ENCODE measurements around the gene FNDC3A. TPM values are rescaled to one million over a fixed set of nuclear protein-coding genes. Genes with fewer than 3 reads are reported as not detected.

Gene FNDC3A
- total and polyA plus RNA-seq, 9 of the 15 experiments (the other 6 are each of a cell fraction or from before 2014, with no cell fraction given): 4.1 to 22.0 (median 13.5) TPM

DNA sequence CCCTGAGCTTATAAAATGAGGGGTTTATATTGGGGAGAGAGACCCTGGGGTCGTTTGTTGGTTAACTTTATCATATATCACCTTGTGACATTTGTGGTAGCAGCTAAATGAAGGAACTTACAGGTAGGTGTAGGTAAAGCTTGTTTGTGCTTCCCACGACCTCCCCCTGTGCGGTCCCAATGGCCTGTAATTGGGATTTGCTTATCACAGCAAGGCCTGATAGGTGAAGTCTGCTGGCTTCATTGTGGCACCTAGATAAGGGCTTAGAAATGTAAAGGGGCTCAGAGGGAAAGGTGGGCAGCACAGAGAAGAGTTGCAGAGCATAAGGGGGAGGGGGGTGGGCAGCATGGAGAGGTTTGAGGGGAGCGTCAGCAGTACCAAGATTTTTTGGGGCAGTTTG, 208.9 kb downstream of the FNDC3A start (continued):
- TF ChIP-seq, protein P1, sequence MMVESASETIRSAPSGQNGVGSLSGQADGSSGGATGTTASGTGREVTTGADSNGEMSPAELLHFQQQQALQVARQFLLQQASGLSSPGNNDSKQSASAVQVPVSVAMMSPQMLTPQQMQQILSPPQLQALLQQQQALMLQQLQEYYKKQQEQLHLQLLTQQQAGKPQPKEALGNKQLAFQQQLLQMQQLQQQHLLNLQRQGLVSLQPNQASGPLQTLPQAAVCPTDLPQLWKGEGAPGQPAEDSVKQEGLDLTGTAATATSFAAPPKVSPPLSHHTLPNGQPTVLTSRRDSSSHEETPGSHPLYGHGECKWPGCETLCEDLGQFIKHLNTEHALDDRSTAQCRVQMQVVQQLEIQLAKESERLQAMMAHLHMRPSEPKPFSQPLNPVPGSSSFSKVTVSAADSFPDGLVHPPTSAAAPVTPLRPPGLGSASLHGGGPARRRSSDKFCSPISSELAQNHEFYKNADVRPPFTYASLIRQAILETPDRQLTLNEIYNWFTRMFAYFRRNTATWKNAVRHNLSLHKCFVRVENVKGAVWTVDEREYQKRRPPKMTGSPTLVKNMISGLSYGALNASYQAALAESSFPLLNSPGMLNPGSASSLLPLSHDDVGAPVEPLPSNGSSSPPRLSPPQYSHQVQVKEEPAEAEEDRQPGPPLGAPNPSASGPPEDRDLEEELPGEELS (CRISPR knock-in tag; IDR thresholded peaks at IDR 0.05; ENCODE audit: borderline replicate concordance): no peak
- TF ChIP-seq YBX1 (IDR thresholded peaks at IDR 0.05) (no peak), ZNF165 (CRISPR knock-in tag; IDR thresholded peaks at IDR 0.05; ENCODE audit: borderline replicate concordance) (no peak), EP400 (IDR thresholded peaks at IDR 0.05) (no peak)

DNA sequence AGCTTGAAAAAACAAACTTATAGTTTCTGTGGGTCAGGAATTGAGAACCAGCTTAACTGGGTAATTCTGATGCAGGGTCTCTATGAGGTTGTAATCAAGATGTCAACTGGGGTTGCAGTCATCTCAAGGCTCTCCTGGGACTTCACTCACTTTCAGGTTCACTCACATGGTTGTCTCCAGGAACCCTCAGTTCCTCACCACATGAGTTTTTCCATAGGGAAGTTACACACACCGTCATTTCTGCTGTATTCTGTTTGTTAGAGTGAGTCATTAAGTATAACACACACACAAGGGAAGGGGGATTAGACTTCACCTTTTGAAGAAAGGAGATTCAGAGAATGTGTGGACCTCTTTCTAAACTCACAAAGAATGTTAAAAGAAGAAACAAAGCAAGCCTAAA, 209.6 kb downstream of the FNDC3A start:
- Histone ChIP-seq H3K4me1 (replicated peaks in 1 of 2; ENCODE audit: control insufficient read depth in 2 of 2, insufficient read depth in 2 of 2, low read length in 2 of 2) (no peaks in the 10 kb centered on the region), H4K20me1 (replicated peaks; ENCODE audit: control insufficient read depth, insufficient read depth, low read length) (no peaks in the 10 kb centered on the region), H2AFZ (ENCODE audit: low read depth, low read length) (no peak overlapping the region), H3K27me3 (ENCODE audit: control insufficient read depth in 2 of 2, insufficient read depth in 2 of 2, low read length in 2 of 2) (no peaks in the 10 kb centered on the region), H3K36me3 (ENCODE audit: control insufficient read depth, insufficient read depth, low read length) (peaks cover 31% of the 10 kb centered on the region; the same call in 1 of the 3 replicates), H3K4me3 (no peak overlapping the region), H3K9me3 (replicated peaks; ENCODE audit: control insufficient read depth, insufficient read depth, low read depth, low read length) (no peaks in the 10 kb centered on the region), H3K4me2 (ENCODE audit: insufficient read depth, low read length) (no peak overlapping the region), H3K9ac (ENCODE audit: insufficient read depth in 1 of 2, low read depth in 2 of 2, low read length in 2 of 2) (no peak overlapping the region), H3K9me1 (ENCODE audit: control insufficient read depth, insufficient read depth, low read length) (no peaks in the 10 kb centered on the region), H3K79me2 (ENCODE audit: control insufficient read depth, insufficient read depth, low read length) (no peaks in the 10 kb centered on the region), H3K27ac (ENCODE audit: extremely low read depth, low read depth, low read length) (no peak overlapping the region)
- CTCF ChIA-PET (ENCODE audit: low intra/inter-chr PET ratio): no interaction called here
- no peak for DNase-seq (ENCODE audit: extremely low read depth in 1 of 4, low spot score in 3 of 4)
- no TSS peak for BruUV-seq (replicated peaks)
- intact Hi-C loops (cut with micrococcal nuclease): no loop called here
- FAIRE-seq: no peak
- in situ Hi-C loops (cut with MboI): no loop called here
- POLR2A ChIA-PET: no interaction called here
- no peak for ATAC-seq
- 8% methylated on average over 1 of the region's 1 CpG for WGBS (ENCODE audit: insufficient coverage, low coverage, missing lambda C conversion rate)
- TF ChIP-seq ZNF707 (CRISPR knock-in tag; conservative IDR thresholded peaks at IDR 0.05) (no peak), PPARD (CRISPR knock-in tag; IDR thresholded peaks at IDR 0.05) (no peak), U2AF1 (optimal IDR thresholded peaks at IDR 0.05; ENCODE audit: low read depth, low read length) (no peak), BDP1 (IDR thresholded peaks at IDR 0.05; ENCODE audit: insufficient read depth, insufficient read length) (no peak), POLR3A (IDR thresholded peaks at IDR 0.05; ENCODE audit: borderline replicate concordance, extremely low read depth, insufficient read depth, insufficient read length) (no peak), PURB (CRISPR knock-in tag; IDR thresholded peaks at IDR 0.05; ENCODE audit: low read depth) (no peak), MYNN (IDR thresholded peaks at IDR 0.05) (no peak), MYNN (CRISPR knock-in tag; IDR thresholded peaks at IDR 0.05) (no peak), DNMT1 (IDR thresholded peaks at IDR 0.05) (no peak)
- TF ChIP-seq, protein P2, sequence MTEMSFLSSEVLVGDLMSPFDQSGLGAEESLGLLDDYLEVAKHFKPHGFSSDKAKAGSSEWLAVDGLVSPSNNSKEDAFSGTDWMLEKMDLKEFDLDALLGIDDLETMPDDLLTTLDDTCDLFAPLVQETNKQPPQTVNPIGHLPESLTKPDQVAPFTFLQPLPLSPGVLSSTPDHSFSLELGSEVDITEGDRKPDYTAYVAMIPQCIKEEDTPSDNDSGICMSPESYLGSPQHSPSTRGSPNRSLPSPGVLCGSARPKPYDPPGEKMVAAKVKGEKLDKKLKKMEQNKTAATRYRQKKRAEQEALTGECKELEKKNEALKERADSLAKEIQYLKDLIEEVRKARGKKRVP (CRISPR knock-in tag; IDR thresholded peaks at IDR 0.05): no peak
- TF ChIP-seq, protein P3, sequence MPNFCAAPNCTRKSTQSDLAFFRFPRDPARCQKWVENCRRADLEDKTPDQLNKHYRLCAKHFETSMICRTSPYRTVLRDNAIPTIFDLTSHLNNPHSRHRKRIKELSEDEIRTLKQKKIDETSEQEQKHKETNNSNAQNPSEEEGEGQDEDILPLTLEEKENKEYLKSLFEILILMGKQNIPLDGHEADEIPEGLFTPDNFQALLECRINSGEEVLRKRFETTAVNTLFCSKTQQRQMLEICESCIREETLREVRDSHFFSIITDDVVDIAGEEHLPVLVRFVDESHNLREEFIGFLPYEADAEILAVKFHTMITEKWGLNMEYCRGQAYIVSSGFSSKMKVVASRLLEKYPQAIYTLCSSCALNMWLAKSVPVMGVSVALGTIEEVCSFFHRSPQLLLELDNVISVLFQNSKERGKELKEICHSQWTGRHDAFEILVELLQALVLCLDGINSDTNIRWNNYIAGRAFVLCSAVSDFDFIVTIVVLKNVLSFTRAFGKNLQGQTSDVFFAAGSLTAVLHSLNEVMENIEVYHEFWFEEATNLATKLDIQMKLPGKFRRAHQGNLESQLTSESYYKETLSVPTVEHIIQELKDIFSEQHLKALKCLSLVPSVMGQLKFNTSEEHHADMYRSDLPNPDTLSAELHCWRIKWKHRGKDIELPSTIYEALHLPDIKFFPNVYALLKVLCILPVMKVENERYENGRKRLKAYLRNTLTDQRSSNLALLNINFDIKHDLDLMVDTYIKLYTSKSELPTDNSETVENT (CRISPR knock-in tag; IDR thresholded peaks at IDR 0.05): no peak
- TF ChIP-seq, protein P4, sequence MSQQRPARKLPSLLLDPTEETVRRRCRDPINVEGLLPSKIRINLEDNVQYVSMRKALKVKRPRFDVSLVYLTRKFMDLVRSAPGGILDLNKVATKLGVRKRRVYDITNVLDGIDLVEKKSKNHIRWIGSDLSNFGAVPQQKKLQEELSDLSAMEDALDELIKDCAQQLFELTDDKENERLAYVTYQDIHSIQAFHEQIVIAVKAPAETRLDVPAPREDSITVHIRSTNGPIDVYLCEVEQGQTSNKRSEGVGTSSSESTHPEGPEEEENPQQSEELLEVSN (IDR thresholded peaks at IDR 0.05; ENCODE audit: borderline replicate concordance in 1 of 2, extremely low read depth in 1 of 2, insufficient read depth in 1 of 2, insufficient read length in 1 of 2, low read depth in 1 of 2, low read length in 1 of 2, poor library complexity in 1 of 2, severe bottlenecking in 1 of 2): no peak
